Measurements from ENCODE around the gene FBXO36. TPM values are rescaled to one million over a fixed set of nuclear protein-coding genes. Genes with fewer than 3 reads are reported as not detected.
"Not testable (repeated sequence)": the region's sequence is repeated elsewhere in the genome, so short reads cannot be mapped to it uniquely, and the experiment has no call there.

Gene FBXO36, protein sequence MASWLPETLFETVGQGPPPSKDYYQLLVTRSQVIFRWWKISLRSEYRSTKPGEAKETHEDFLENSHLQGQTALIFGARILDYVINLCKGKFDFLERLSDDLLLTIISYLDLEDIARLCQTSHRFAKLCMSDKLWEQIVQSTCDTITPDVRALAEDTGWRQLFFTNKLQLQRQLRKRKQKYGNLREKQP
- total RNA-seq, result 1 to 10 TPM; 1.4 to 1.6 TPM
- long read RNA-seq, transcript FBXO36-201 (4 exons, 2,810 nt), result major isoform, 6 of 6 reads
- long read RNA-seq, partial matches to known transcripts, result 0 of 6 reads
- long read RNA-seq, other reads (novel, unspliced or antisense), result 0 of 6 reads

- peak; percentile 76 to 85 for ATAC-seq
- intact Hi-C loops (cut with DNase I), result loop anchor here (5.0 to 10.0 kb wide), 2 partner anchors 120 to 128 kb away; no protein-coding TSS in a partner anchor
- peak; percentile 88 for DNase-seq
Measured at GRCh38 chr2:229922449-229923386, at the start of gene FBXO36. TSS of gene FBXO36 (plus strand) at chr2:229922503. CDS start at chr2:229922514, 11 bp downstream.

DNA sequence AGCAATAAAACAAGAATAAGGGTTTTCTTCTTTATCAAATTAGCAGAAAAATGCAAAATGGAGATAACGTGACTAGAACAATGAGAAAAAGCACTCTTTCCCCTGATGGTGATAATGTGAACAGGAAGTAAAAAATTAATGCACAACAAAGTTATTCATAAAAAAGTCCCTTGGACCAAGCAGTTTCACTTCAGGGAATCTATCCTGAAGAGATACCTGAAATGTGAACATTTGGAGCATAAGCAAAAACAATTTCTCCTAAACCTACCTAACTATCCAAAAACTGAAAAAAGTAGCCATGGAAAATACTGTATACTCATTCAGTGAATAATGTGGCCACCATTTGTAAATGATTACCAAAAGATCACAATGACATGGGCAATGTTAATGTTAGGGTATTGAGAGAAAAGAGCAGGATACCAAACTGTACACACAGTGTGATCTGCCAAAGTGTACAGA lies 49.2 kb upstream of the FBXO36 start:
- intact Hi-C loops (cut with DNase I), result no loop called here
- DNase-seq, result no peak
- no peak for ATAC-seq

GRCh38 chr2:229874647-229875046 lies 47.7 kb upstream of the FBXO36 start:
- ATAC-seq (no peak), DNase-seq (no peak)
- intact Hi-C loops (cut with DNase I), result no loop called here

GRCh38 chr2:229875549-229875948 lies 46.8 kb upstream of the FBXO36 start:
- ATAC-seq, result no peak

DNA sequence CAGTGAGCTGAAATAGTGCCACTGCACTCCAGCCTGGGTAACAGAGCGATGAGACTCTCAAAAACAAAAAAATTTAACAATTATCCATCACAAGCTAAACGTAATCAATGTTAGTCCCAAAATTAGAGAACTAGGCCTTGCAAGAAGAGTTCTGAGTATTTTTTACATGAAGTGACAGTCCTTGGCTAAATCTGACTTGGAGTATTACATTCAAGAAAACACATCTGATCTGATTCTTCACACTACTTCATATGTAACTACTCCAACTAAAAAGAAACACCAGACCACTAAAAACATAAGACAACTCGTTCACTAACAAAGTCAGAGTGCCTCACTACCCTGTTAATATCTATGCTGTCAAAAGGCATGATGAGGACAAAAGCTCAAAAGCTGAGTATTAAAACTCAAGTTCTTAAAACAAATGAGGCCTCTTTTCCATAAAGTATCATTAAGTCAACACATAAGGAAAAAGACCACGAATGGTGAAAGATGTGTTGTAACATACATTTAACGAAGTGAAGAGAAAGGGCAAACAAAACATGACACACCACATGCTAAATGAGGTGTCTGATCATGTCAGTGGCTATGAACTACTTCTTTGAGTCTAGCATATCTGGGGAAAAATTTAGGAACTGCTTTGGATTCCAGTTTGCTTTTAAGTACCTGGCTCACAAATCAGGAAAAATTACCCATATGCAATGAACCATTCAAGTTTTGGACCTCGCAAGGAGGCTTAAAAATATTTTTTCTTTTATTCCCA lies 42.9 kb upstream of the FBXO36 start:
- ATAC-seq (no peak), DNase-seq (no peak)
- intact Hi-C loops (cut with DNase I), result no loop called here

More at GRCh38 chr2:229875549-229875948, 46.8 kb upstream of the FBXO36 start:
- intact Hi-C loops (cut with DNase I), result no loop called here
- DNase-seq, result no peak

GRCh38 chr2:229880892-229881586 lies 41.3 kb upstream of the FBXO36 start:
- intact Hi-C loops (cut with DNase I), result no loop called here

DNA sequence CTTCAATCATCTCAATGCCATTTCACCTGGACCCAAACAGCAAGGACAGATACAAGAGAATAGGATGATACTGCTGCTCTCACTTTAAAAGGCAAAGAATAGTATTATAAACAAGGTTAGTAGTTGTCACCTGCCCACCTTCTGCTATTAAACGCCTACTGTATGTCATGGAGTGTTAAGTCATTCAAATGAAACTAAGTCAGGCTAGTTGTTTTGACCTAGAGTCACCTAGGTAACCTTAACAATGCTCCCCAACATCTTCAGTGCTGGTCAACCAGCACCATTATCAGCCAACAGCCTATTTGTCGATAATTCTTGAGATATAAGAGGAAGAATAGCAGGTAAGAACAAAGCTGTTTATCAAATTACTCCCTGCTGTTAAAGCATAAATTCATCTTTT lies 39.7 kb upstream of the FBXO36 start:
- intact Hi-C loops (cut with DNase I), result no loop called here
- DNase-seq (no peak), ATAC-seq (no peak)

More at GRCh38 chr2:229880892-229881586, 41.3 kb upstream of the FBXO36 start:
- no peak for ATAC-seq
- DNase-seq, result no peak

GRCh38 chr2:229884775-229885699 lies 37.3 kb upstream of the FBXO36 start:
- intact Hi-C loops (cut with DNase I), result no loop called here
- DNase-seq (no peak), ATAC-seq (no peak)

DNA sequence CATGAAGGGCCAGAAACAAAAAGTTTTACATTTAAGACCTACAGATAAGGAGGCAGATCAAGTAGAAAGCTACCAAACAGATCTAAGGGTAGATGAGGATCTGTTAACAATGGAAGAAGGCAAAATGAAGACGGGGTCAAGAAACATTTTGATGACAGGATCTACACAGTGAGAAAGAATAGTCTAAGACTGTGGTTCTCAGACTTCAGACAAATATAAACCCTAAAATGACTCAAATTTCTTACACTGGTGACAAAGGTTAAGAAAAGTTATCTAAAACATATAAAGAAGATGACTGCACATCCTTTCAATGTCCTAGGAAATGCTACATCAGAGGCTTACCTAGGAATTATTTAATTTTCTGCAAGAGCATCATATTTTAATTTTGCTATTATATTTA lies 34.9 kb upstream of the FBXO36 start:
- DNase-seq (no peak), ATAC-seq (no peak)
- intact Hi-C loops (cut with DNase I), result no loop called here

GRCh38 chr2:229888031-229888430 lies 34.3 kb upstream of the FBXO36 start:
- intact Hi-C loops (cut with DNase I), result no loop called here
- ATAC-seq (no peak), DNase-seq (no peak)

- ATAC-seq (no peak), DNase-seq (no peak)
- intact Hi-C loops (cut with DNase I), result no loop called here
Measured at GRCh38 chr2:229889023-229889422, 33.3 kb upstream of the FBXO36 start.

DNA sequence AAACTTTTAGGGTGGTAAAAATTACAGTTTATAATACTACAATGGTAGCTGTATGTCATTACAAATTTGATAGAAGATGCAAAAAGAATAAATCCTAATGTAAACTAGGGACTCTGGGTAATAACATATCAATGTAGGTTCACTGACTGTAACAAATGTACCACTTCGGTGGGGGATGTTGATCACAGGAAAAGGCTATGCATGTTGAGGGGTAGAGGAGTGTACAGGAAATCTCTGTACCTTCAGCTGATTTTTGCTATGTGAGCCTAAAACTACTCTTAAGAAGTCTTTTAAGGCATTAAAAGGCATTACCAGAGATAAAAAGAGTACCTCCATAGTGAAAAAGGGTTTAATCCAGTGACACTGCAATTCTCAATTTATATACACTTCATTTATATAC lies 25.4 kb upstream of the FBXO36 start:
- DNase-seq, result no peak
- ATAC-seq, result no peak
- intact Hi-C loops (cut with DNase I), result no loop called here

DNA sequence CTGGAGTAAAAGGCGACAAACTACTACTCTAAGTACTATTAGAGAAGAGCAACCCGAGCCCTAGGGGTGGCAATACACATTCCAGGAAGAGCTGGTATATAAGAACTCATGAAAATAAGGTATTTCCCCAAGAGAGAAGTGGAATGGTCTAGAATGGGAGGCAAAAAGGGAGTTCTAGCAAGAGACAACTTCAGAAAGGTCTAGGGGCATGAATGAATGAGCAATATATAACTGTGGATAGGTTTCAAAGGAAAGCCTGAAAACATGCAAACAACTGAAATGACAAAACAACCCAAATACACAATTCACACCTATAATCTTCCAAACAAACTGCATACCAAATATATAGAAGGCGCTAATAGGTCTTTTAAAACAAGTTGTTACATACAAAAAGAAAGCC lies 22.7 kb upstream of the FBXO36 start:
- intact Hi-C loops (cut with DNase I), result loop anchor here in 1 of 2 donors (10.0 kb wide), 1 partner anchor 45 kb away; no protein-coding TSS in a partner anchor
- DNase-seq (no peak), ATAC-seq (no peak)

GRCh38 chr2:229900012-229900411 lies 22.3 kb upstream of the FBXO36 start:
- DNase-seq (no peak), ATAC-seq (no peak)
- intact Hi-C loops (cut with DNase I), result loop anchor here in 1 of 2 donors (10.0 kb wide), 1 partner anchor 45 kb away; no protein-coding TSS in a partner anchor

GRCh38 chr2:229900514-229900913 lies 21.8 kb upstream of the FBXO36 start:
- intact Hi-C loops (cut with DNase I), result loop anchor here in 1 of 2 donors (10.0 kb wide), 1 partner anchor 46 kb away; no protein-coding TSS in a partner anchor
- ATAC-seq, DNase-seq: not testable (repeated sequence)

- peak; percentile 41 to 77 for ATAC-seq
- DNase-seq, result no peak
- intact Hi-C loops (cut with DNase I), result loop anchor here in 1 of 2 donors (10.0 kb wide), 1 partner anchor 47 kb away; no protein-coding TSS in a partner anchor
Measured at GRCh38 chr2:229901819-229902218, 20.5 kb upstream of the FBXO36 start.

DNA sequence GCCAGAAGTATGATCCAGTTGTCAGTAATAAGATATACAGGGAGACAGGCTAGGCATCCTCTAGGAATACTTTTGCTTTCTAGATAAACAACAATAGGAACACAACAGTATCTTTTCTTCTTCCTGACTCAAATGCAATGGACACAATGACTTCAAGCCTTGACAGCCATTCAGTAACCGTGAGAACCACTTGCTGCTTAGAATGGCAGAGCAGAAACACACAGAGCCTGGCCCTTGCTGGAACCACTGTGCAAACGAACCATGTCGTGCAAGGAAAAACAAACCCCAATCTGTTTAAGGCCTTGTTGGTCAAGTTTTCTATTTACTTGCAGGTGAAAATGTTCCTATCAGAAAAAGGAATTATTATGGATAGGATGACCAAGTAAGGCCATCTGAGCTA lies 19.3 kb upstream of the FBXO36 start:
- intact Hi-C loops (cut with DNase I), result loop anchor here in 1 of 2 donors (10.0 kb wide), 1 partner anchor 48 kb away; no protein-coding TSS in a partner anchor
- no peak for DNase-seq
- ATAC-seq, result no peak

Measured in left cardiac atrium (tissue), 4 donors.